K562 treated with DMSO at 1 percent for 12 hours (cell line): ENCODE measurements around the gene ZNF597. TPM values are rescaled to one million over a fixed set of nuclear protein-coding genes. Genes with fewer than 3 reads are reported as not detected.

Source experiments
- total RNA-seq: library from RNA; unstranded; fragments of 300-600 nt; gene quantifications from 2 replicates; pipeline ENCODE4 v1.2.3, GENCODE V29; 2022; ENCODE audit not compliant: insufficient read depth

ZNF597 gene
- total RNA-seq: 0.47 TPM in 1 of 2 replicates, not detected in the other

GRCh38 chr16:3443108-3444031 is at the start of gene ZNF597, which contains the start of gene NAA60:
ZNF597 (minus strand) TSS chr16:3443504; CDS start chr16:3443153, 351 bp downstream.
NAA60 (plus strand) TSS chr16:3443680; CDS start chr16:3476228, 32,548 bp downstream.

GRCh38 chr16:3400779-3401688 is 42.3 kb downstream of the ZNF597 start, which contains the start of the genes ZNF174 and ZSCAN32:
ZNF174 (plus strand) TSS chr16:3401215; CDS start chr16:3402005, 790 bp downstream.
ZSCAN32 (minus strand) TSS chr16:3401004; CDS start chr16:3397557, 3,447 bp downstream.

Other genes starting within 250 kb of the ZNF597 start
- gene ZNF200, start 208.3 kb downstream of the ZNF597 start, total RNA-seq: 6.1 and 9.9 TPM in 2 replicates
- gene MEFV, start 186.9 kb downstream of the ZNF597 start, total RNA-seq: not detected in 2 replicates
- 36.1 and 40.4 TPM in 2 replicates for gene ZNF263, start 160.0 kb downstream of the ZNF597 start, total RNA-seq
- gene TIGD7, start 138.1 kb downstream of the ZNF597 start, total RNA-seq: 1.2 and 3.8 TPM in 2 replicates
- gene ZNF75A, start 138.0 kb downstream of the ZNF597 start, total RNA-seq: 4.2 and 10.1 TPM in 2 replicates
- not detected in 2 replicates for gene OR2C1, start 87.6 kb downstream of the ZNF597 start, total RNA-seq
- 6.8 and 15.8 TPM in 2 replicates for gene ZSCAN32, start 42.5 kb downstream of the ZNF597 start, total RNA-seq
- gene ZNF174, start 42.3 kb downstream of the ZNF597 start, total RNA-seq: 13.1 and 21.1 TPM in 2 replicates
- gene NAA60, start 176 bp upstream of the ZNF597 start, total RNA-seq: 36.0 and 48.2 TPM in 2 replicates
- gene C16orf90, start 52.0 kb upstream of the ZNF597 start, total RNA-seq: not detected in 2 replicates
- gene CLUAP1, start 57.5 kb upstream of the ZNF597 start, total RNA-seq: 2.1 and 5.0 TPM in 2 replicates
- gene NLRC3, start 133.9 kb upstream of the ZNF597 start, total RNA-seq: not detected in 2 replicates
- 1.6 and 7.7 TPM in 2 replicates for gene SLX4, start 168.1 kb upstream of the ZNF597 start, total RNA-seq
- 7.3 and 37.4 TPM in 2 replicates for gene DNASE1, start 211.2 kb upstream of the ZNF597 start, total RNA-seq